Hepatocyte (in vitro differentiated cells): ENCODE results near the gene HYCC1. TPM values are rescaled to one million over a fixed set of nuclear protein-coding genes. Genes with fewer than 3 reads are reported as not detected.

Source experiments
- DNase-seq: peaks from one replicate; pipeline ENCODE4 v3.0.0-alpha.2; 2016; ENCODE audit warnings: low spot score
- H2AFZ ChIP-seq: fragments of 200-600 bp; sonication (generic); 2 replicates; pipeline ENCODE4 v1.6.0; 2016; ENCODE audit warnings: antibody characterized with exemption, mild to moderate bottlenecking
- H3K27ac ChIP-seq: fragments of 200-600 bp; sonication (generic); 2 replicates; pipeline ENCODE4 v1.5.1; 2016; ENCODE audit warnings: mild to moderate bottlenecking
- H3K27me3 ChIP-seq: fragments of 200-600 bp; sonication (generic); 2 replicates; pipeline ENCODE4 v1.6.1; 2016
- H3K36me3 ChIP-seq: fragments of 200-600 bp; sonication (generic); replicated peaks from 2 replicates; pipeline ENCODE4 v1.5.1; 2016; ENCODE audit warnings: low read depth; ENCODE audit not compliant: insufficient read depth
- H3K4me1 ChIP-seq: fragments of 200-600 bp; sonication (generic); 2 replicates; pipeline ENCODE4 v1.5.1; 2016; ENCODE audit warnings: mild to moderate bottlenecking, moderate library complexity; ENCODE audit not compliant: insufficient read depth
- H3K4me2 ChIP-seq: fragments of 200-600 bp; sonication (generic); 2 replicates; pipeline ENCODE4 v1.6.0; 2016
- H3K4me3 ChIP-seq: fragments of 200-600 bp; sonication (generic); 2 replicates; pipeline ENCODE4 v1.5.1; 2016; ENCODE audit warnings: mild to moderate bottlenecking
- H3K79me2 ChIP-seq: fragments of 200-600 bp; sonication (generic); 2 replicates; pipeline ENCODE4 v1.6.0; 2017; ENCODE audit warnings: mild to moderate bottlenecking
- H3K9me2 ChIP-seq: fragments of 200-600 bp; sonication (generic); replicated peaks from 2 replicates; pipeline ENCODE4 v1.6.0; 2017; ENCODE audit warnings: mild to moderate bottlenecking; ENCODE audit not compliant: insufficient read depth
- H3K9me3 ChIP-seq: fragments of 200-600 bp; sonication (generic); 2 replicates; pipeline ENCODE4 v1.5.1; 2016; ENCODE audit warnings: low read depth, mild to moderate bottlenecking
- H4K20me1 ChIP-seq: fragments of 200-600 bp; sonication (generic); 2 replicates; pipeline ENCODE4 v1.6.0; 2016; ENCODE audit warnings: mild to moderate bottlenecking; ENCODE audit not compliant: insufficient read depth, poor library complexity, severe bottlenecking
- EZH2 ChIP-seq: fragments of 200-600 bp; sonication (generic); IDR thresholded peaks from 2 replicates; pipeline ENCODE4 v1.6.1; 2016; ENCODE audit warnings: antibody characterized with exemption, mild to moderate bottlenecking, borderline replicate concordance
- EZH2phosphoT487 ChIP-seq: fragments of 200-600 bp; sonication (generic); IDR thresholded peaks from one replicate; pipeline ENCODE4 v1.6.1; 2018; ENCODE audit warnings: antibody characterized with exemption, mild to moderate bottlenecking, low read depth, moderate library complexity; ENCODE audit not compliant: unreplicated experiment, severe bottlenecking
- WGBS: methylation state at CpG from one replicate; pipeline ENCODE4 v1.1.6; 2016; ENCODE audit warnings: low lambda C conversion rate; ENCODE audit errors: missing lambda C conversion rate; 5-methylcytosine and 5-hydroxymethylcytosine counted together
- polyA plus RNA-seq: library from polyadenylated mRNA; unstranded; fragments of >200 nt; fragmentation: Nextera tagmentation; extraction: Ambion mirVana; gene quantifications from 2 replicates; pipeline ENCODE4 v1.2.1, GENCODE V29; 2016
- total RNA-seq: library from RNA; depleted of rRNA; stranded (reverse); fragments of >200 nt; gene quantifications from 2 replicates; pipeline ENCODE4 v1.2.3, GENCODE V29; 2014
- TF ChIP-seq, protein P1 (sequence below): fragments of 200-600 bp; sonication (generic); IDR thresholded peaks from 2 replicates; pipeline ENCODE4 v1.5.1; 2016; ENCODE audit warnings: antibody characterized with exemption, mild to moderate bottlenecking; ENCODE audit not compliant: poor library complexity

The HYCC1 gene
- total and polyA plus RNA-seq, 2 experiments from 2014 or later = 16.1 to 58.1 TPM

DNA sequence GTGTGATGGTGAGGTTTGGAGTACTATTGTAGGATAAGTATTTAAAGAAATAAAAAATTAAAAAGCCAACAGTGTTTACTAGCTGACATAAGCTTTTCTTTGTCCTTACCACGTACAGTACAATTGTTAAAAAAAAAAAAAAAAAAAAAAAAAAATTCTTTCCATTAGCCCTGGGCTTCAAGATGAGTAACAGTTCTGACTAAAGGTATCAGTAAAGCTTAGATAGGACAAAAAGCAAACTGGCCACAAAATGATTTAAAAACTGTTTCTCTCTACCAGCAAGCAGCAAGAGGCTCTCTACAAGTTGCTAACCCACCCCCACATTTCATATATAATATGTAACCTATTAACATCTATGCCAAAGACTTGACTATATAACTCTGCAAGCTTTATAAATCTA lies 17.5 kb downstream of the HYCC1 start:
- H3K9me2 ChIP-seq = no peaks in the 10 kb centered on the region
- H4K20me1 ChIP-seq = no peaks in the 10 kb centered on the region
- no peaks in the 10 kb centered on the region for H3K27me3 ChIP-seq
- H3K36me3 ChIP-seq = no peaks in the 10 kb centered on the region
- no peaks in the 10 kb centered on the region for H3K4me1 ChIP-seq
- WGBS = 69% methylated on average over 1 of the region's 1 CpG
- no peak for TF ChIP-seq EZH2
- DNase-seq = no peak
- H3K79me2 ChIP-seq = peaks cover 40% of the 10 kb centered on the region
- H3K27ac ChIP-seq = no peak overlapping the region
- no peaks in the 10 kb centered on the region for H3K9me3 ChIP-seq
- H3K4me3 ChIP-seq = no peak overlapping the region
- no peak overlapping the region for H2AFZ ChIP-seq
- H3K4me2 ChIP-seq = no peak overlapping the region

DNA sequence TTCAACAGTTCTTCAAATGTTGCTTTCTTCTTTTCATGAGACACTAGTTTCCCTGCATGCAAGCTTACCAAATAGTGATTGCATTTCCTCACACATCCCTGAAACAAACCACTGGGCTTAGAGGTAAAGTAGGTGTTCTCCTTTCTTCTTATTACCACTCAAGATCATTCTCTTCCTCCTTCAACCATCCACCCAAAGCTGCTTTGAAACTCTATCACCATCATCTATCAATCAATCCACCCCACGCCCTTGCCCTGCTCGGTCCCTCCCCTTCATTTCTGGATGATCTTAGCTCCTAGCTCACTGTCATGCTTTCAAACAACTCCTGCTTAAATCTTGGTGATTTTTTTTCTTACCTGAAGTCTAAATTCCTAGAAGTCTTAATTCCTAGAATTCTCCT lies 18.9 kb downstream of the HYCC1 start:
- no peaks in the 10 kb centered on the region for H3K9me3 ChIP-seq
- H4K20me1 ChIP-seq = no peaks in the 10 kb centered on the region
- no peak overlapping the region for H3K4me3 ChIP-seq
- WGBS = 91% methylated on average over 2 of the region's 2 CpGs
- peaks cover 29% of the 10 kb centered on the region for H3K79me2 ChIP-seq
- no peak overlapping the region for H3K4me2 ChIP-seq
- no peak overlapping the region for H2AFZ ChIP-seq
- no peaks in the 10 kb centered on the region for H3K4me1 ChIP-seq
- no peaks in the 10 kb centered on the region for H3K9me2 ChIP-seq
- no peak for DNase-seq
- H3K27me3 ChIP-seq = no peaks in the 10 kb centered on the region
- no peak overlapping the region for H3K27ac ChIP-seq
- no peak for TF ChIP-seq EZH2
- TF ChIP-seq, protein P1, sequence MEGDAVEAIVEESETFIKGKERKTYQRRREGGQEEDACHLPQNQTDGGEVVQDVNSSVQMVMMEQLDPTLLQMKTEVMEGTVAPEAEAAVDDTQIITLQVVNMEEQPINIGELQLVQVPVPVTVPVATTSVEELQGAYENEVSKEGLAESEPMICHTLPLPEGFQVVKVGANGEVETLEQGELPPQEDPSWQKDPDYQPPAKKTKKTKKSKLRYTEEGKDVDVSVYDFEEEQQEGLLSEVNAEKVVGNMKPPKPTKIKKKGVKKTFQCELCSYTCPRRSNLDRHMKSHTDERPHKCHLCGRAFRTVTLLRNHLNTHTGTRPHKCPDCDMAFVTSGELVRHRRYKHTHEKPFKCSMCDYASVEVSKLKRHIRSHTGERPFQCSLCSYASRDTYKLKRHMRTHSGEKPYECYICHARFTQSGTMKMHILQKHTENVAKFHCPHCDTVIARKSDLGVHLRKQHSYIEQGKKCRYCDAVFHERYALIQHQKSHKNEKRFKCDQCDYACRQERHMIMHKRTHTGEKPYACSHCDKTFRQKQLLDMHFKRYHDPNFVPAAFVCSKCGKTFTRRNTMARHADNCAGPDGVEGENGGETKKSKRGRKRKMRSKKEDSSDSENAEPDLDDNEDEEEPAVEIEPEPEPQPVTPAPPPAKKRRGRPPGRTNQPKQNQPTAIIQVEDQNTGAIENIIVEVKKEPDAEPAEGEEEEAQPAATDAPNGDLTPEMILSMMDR = no peak
- TF ChIP-seq EZH2phosphoT487 = no peak
- H3K36me3 ChIP-seq = no peaks in the 10 kb centered on the region

DNA sequence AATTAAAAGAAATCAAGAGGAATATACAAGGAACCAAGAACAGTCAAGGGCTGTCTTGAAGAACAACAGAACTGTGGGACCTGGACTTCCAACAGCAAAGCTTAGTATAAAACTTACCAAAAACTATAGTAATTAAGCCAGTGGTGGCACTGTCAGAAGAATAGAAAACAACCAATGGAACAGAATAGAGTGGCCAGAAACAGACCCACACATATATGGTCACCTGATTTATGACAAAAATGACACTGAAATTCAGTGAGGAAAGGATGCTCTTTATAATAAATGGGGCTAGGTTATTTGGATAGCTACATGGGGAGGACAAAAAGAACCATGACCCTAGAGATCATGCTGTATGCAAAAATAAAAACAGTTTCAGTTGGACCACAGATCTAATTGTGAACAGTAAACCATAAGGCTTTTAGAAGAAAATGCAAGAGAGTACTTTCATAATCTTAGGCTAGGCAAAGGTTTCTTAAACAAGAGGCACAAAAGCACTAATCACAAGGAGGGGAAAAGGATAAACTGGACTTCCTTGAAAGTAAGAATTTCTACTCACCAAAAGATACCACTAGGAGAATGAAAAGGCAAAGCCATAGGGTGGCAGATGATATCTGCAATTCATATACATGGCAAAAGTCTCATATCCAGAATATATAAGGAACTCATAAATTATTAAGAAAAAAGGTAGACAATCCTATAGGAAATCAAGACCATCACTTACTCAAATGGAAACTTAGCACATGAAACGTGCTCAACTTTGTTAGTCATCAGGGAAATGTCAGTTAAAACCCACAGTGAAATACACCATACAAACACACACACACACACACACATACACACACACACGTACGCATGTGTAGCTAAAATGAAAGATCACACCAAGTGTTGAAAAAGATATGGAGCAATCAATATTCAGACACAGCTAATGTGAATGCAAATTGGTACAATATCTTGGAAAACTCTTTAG lies 20.8 kb downstream of the HYCC1 start:
- Histone ChIP-seq H3K36me3 (no peaks in the 10 kb centered on the region), H3K4me3 (no peak overlapping the region), H3K27me3 (no peaks in the 10 kb centered on the region), H3K9me2 (no peaks in the 10 kb centered on the region), H4K20me1 (no peaks in the 10 kb centered on the region), H3K4me2 (no peak overlapping the region), H2AFZ (no peak overlapping the region), H3K9me3 (no peaks in the 10 kb centered on the region), H3K27ac (no peak overlapping the region), H3K4me1 (no peaks in the 10 kb centered on the region), H3K79me2 (peaks cover 12% of the 10 kb centered on the region)
- TF ChIP-seq EZH2 (no peak), EZH2phosphoT487 (no peak)
- TF ChIP-seq, protein P1 = no peak
- DNase-seq = no peak
- 89% methylated on average over 3 of the region's 3 CpGs for WGBS

GRCh38 chr7:22990588-22990949 lies 23.4 kb downstream of the HYCC1 start:
- Histone ChIP-seq H3K36me3 (no peaks in the 10 kb centered on the region), H3K9me2 (no peaks in the 10 kb centered on the region), H2AFZ (no peak overlapping the region), H3K9me3 (no peaks in the 10 kb centered on the region), H3K4me2 (no peak overlapping the region), H3K4me1 (no peaks in the 10 kb centered on the region), H3K4me3 (no peak overlapping the region), H4K20me1 (no peaks in the 10 kb centered on the region), H3K27me3 (no peaks in the 10 kb centered on the region), H3K79me2 (peaks cover 6% of the 10 kb centered on the region), H3K27ac (no peak overlapping the region)
- TF ChIP-seq, protein P1 = no peak
- TF ChIP-seq EZH2 = no peak
- 57% methylated on average over 1 of the region's 1 CpG for WGBS
- no peak for DNase-seq
